ENCODE measurements around the gene CAMK2D.

The CAMK2D gene

GRCh38 chr4:113682730-113683537, 78.6 kb downstream of the CAMK2D start:
- DNase-seq, result peak; percentile 39 to 45

DNA sequence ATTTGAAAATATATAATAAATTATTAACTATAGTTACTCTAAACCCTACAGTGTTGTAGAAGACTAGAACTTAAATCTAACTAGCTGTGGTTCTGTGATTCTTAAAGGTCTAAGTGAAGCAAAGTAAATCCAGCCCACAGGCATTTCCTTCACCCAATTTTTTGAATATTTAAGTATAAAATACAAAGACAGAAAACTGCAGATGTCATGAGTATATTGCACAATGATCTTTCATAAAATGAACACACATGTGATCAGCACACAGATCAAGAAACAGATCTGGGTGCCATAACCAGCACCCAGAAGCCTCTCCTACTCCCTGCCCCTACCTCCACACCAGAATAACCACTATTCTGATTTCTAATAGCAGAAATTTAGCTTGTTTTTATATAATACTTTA, 82.9 kb downstream of the CAMK2D start:
- no peak for DNase-seq

GRCh38 chr4:113677325-113677724, 84.2 kb downstream of the CAMK2D start:
- no peak for DNase-seq

- no peak for DNase-seq
Measured at GRCh38 chr4:113675731-113676697, 85.5 kb downstream of the CAMK2D start.

DNA sequence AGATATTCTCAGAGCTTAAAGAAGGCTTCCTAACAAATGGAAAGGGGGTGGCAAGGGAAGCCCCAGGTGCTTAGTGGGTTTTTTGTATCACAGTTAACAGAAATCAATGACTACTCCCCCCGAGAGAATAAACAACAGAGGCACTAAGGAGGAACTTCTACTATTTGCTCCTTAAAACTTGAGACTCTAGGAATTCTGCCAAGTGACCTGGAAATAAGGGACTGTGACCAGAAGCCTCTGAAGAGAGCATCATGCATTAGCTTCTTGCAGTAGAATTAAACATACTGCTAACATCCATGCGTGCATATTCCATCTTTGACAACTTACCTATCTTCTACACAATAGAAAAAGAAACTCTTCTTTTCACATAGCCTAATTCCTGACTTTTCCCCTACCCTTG, 86.8 kb downstream of the CAMK2D start:
- DNase-seq, result no peak

DNA sequence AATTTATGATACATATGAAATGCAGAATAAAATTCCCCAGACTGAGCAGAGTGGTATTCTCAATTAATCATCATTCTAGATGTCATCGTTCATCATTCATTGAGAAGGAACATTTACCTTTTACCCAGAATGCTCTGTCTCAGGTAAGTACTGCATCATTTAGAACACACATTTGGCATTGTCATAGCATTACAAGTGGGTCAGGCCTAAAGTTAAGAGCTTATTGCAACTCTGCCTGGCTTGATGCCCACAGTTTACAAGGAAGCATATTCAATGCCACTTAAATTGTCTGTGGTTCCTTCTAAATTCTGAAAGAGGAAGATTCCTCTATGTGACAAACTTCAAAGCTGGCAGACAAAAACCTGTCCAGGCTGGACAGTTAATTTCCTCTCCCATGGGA, 87.3 kb downstream of the CAMK2D start:
- no peak for DNase-seq

DNA sequence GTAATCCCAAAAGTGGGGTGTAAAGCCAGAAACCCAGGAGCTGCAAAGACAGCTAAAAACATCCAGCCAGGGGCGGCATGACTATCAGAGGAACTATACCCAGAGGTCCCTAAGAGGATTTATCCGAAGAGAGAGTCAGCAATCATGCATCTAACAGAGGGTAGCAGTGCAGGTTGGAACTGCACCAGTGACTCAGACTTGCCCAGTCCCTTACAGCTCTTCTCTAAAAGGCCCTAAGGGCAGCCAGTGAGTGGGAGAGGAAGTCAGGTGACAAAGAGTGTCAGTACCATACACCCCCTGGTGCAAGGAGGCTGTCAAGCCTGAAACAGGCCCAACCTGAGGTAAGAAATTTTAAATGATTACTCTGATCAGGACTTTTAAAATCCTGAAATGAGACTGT, 88.1 kb downstream of the CAMK2D start:
- DNase-seq, result no peak

DNA sequence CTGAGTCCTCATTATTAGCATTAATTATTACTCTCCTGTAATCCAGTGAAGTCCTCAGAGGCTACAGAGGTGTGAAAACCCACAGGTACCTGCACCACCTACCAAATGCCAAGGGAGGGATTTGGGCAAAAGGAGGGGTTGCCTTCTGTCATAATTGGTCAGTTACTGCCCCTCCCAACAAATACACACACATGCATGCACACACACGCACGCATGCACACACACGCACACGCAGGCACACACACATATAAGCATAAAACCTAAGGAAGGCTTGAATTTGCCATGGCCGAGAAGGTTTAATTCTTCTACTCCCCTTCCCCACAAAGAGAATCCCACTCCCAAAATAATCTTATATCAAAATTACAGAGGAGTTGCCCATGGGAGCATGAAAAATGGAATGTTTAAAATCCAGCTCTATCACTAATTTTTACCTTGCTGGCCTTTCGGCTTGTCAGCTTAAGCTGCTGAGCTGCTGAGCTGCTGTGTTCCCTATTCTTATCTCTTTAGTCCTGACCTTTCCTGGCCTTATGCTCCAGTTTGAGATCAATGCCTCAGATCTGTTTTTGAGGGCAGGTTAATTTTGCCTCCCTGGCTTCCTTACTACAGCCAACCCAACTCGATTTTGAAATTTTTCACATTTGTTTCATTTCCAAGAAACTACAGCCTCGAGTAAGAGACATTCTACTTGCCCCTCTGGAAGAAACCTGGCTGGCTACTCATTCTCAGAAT, 95.0 kb downstream of the CAMK2D start:
- no peak for DNase-seq

DNA sequence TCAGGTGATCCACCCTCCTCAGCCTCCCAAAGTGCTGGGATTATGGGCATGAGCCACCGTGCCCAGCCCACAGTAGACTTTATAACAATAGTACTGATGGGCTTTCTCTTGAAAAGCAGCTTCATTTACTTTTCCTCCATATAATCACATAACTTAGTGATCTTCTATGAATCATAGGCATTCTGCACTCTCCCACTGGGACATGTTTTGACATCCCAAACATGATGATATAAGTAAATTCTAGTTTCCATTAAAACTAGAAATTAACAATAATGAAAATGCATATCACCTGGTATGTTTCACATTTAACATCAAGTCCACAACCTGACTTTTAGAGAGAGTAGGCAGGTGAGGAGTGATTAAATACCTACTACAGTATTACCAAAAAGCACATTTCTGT, 96.5 kb downstream of the CAMK2D start:
- DNase-seq, result no peak

GRCh38 chr4:113662581-113662980, 99.0 kb downstream of the CAMK2D start:
- no peak for DNase-seq

DNA sequence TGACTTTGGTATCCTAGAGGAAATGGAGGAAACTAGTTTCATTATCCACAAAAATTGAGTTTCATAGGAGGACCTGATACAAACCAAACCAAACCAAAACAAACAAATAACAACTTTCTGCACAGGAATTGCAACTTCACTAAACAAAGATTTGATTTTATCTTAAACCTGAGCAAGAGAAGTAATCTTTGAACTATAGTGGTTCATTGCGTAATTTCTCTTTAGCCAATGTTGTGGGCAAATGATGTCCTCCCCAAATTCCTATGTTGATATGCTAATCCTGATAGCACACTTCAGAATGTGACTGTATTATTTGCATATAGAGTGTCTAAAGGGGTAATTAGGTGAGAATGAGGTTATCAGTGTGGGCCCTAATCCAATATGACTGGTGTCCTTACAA, 102.4 kb downstream of the CAMK2D start:
- no peak for DNase-seq

GRCh38 chr4:113657586-113658233, 103.8 kb downstream of the CAMK2D start:
- DNase-seq, result peak; percentile 18 to 36

DNA sequence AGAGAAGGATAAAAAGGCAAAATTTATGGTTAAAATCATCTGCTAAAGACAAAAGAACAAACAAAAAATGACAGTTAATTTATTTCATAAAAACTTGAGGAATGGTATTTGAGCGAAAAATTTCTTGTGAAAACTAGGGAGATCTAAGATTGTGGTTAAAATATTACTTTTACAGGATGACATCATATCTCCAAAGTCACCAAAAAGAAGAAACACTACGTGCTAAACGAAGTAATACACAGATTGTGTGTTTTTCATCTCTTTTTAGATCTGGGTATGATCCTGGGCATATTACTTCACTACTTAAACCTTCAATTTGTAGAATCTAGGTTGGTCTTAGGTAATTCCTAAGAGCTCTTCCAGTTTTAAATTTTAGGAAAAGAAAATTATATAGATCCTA, 107.7 kb downstream of the CAMK2D start:
- DNase-seq, result no peak

- peak; percentile 12 to 45 for DNase-seq
Measured at GRCh38 chr4:113646442-113646822, 115.1 kb downstream of the CAMK2D start.

DNA sequence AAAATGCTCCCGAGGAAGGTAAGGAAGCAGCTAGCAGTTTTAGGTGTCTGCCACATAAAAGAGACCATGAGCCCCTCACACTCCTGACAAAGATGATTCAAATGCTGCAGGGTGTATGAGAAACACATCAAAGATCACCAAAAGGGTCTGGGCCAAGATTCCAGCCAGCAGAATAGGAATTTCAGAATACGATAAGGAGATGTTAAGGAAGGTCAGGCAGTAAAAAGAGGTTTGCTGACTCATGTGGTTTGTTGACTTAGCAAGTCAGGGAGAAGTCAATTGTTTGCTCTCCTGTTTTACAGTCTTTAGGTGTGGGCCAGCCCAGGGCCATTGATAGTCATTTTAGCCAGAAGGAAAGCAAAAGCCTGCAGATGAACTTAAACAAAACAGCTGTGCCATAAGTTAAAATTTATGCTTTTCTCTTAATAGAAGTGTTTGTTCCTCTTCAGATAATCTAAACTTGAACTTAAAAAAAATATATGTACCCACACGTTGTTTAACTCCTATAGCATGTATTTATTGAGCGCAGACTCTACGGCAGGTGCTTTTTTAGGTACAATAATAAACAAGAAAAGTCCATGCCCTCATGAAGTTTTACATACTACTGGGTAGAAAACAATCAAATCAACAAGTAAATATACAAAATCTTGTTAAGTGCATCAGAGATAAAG, 115.6 kb downstream of the CAMK2D start:
- DNase-seq, result peak; percentile 46 to 76

GRCh38 chr4:113645288-113645687, 116.2 kb downstream of the CAMK2D start:
- DNase-seq, result no peak

DNA sequence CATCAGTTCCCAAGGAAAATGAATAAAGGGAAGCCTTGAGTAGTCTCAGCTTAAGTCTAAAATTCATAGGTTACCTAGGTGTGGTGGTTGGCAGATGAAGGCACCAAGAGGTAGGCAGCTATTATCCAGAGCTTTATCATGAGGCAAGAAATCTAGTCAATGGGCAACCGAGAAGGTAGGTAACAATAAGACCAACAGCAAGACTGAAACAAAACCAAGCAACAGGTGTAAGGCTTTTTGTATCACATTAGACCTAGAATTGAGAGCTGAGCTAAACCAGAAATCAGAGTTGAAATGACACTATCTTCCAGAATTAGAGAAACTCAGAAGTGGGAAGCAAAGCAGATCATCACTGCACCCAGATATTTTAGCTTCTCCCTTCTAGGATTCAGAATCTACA, 117.1 kb downstream of the CAMK2D start:
- DNase-seq, result peak in 1 of 2 experiments; percentile 4

GRCh38 chr4:113643505-113643904, 118.0 kb downstream of the CAMK2D start:
- DNase-seq, result no peak

DNA sequence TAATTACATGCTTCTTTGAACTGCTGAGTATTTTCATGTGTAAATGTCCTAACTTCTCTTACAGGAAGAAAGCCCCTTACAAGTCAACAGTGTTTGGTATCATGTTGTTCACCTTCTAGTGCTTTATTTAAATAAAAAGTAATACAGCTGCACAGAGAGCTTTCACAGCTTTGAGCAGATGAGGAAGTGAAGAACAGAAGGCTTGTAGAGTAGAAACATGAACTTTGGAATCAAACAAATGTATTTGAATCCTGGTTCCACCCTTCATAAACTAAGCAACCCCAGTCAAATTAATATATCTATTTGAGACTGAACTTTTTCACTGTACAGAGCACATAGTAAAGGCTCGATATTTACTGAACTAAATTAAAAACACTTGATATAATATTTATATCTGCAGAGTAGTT, 120.5 kb downstream of the CAMK2D start:
- DNase-seq, result peak; percentile 94 to 97

DNA sequence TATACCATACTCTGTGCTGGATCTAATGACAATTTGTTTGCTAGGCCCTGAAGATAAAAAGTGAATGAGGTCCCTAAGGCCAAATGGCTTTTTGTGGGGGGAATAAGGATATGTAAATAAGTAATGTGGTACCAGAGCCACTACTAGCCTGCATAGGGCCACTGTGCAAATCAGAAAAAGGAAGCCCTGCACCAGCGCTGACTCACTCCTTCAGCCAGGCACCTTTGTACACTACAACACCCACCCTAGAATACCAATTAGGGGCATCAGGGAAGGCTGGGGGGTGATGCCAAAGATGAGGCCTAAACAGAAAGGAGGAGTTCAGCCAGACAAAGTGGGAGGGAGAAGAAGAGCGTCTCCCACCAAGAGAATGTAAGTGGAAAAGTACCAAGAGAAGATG, 122.2 kb downstream of the CAMK2D start:
- DNase-seq, result peak in 1 of 2 experiments; percentile 28

DNA sequence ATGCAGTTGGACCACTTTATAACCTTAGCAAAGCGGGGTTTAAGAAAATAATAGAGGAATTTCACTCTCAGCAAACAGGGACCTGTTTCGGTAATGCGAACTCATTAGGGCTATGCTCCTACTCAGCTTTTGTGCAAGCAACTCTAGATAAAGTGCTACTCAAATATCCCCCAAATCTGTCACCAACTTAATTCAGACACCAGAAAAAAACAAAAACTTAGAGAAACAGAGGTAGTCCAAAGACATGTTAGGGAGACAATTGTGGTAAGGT, 123.0 kb downstream of the CAMK2D start:
- no peak for DNase-seq

GRCh38 chr4:113637823-113638561, 123.5 kb downstream of the CAMK2D start:
- peak; percentile 58 to 75 for DNase-seq

All from NCI-H526 (cell line).